Smooth muscle cell (in vitro differentiated cells): Measurements from ENCODE around the gene MAD1L1. TPM values are rescaled to one million over a fixed set of nuclear protein-coding genes. Genes with fewer than 3 reads are reported as not detected.

Experiments
- DNase-seq: peaks from one replicate; lab custom pipeline; 2025; ENCODE audit not compliant: unreplicated experiment; lab: John Stamatoyannopoulos, UW
- H2AFZ ChIP-seq: fragments of 200-600 bp; sonication (generic); 2 replicates; pipeline ENCODE4 v1.6.0; 2016; ENCODE audit warnings: antibody characterized with exemption, low read depth, mild to moderate bottlenecking
- H3F3A ChIP-seq: fragments of 200-600 bp; sonication (generic); 2 replicates; pipeline ENCODE4 v1.6.0; 2017; ENCODE audit warnings: antibody characterized with exemption, low read depth
- H3K27ac ChIP-seq: fragments of 200-600 bp; sonication (generic); 2 replicates; pipeline ENCODE4 v1.5.1; 2016; ENCODE audit warnings: low read depth, mild to moderate bottlenecking
- H3K27me3 ChIP-seq: fragments of 200-600 bp; sonication (generic); 2 replicates; pipeline ENCODE4 v1.6.1; 2016; ENCODE audit warnings: low read depth, mild to moderate bottlenecking
- H3K36me3 ChIP-seq: fragments of 200-600 bp; sonication (generic); 2 replicates; pipeline ENCODE4 v1.5.1; 2016; ENCODE audit warnings: low read depth
- H3K4me1 ChIP-seq: fragments of 200-600 bp; sonication (generic); 2 replicates; pipeline ENCODE4 v1.5.1; 2016; ENCODE audit warnings: low read depth
- H3K4me2 ChIP-seq: fragments of 200-600 bp; sonication (generic); 2 replicates; pipeline ENCODE4 v1.6.0; 2016; ENCODE audit warnings: mild to moderate bottlenecking
- H3K4me3 ChIP-seq: fragments of 200-600 bp; sonication (generic); 2 replicates; pipeline ENCODE4 v1.5.1; 2016; ENCODE audit warnings: mild to moderate bottlenecking
- H3K79me2 ChIP-seq: fragments of 200-600 bp; sonication (generic); 2 replicates; pipeline ENCODE4 v1.6.0; 2016; ENCODE audit warnings: low read depth, mild to moderate bottlenecking
- H3K9ac ChIP-seq: fragments of 200-600 bp; sonication (generic); 2 replicates; pipeline ENCODE4 v1.6.0; 2016; ENCODE audit warnings: low read depth
- H3K9me3 ChIP-seq: fragments of 200-600 bp; sonication (generic); replicated peaks from 2 replicates; pipeline ENCODE4 v1.5.1; 2016; ENCODE audit warnings: low read depth
- H4K20me1 ChIP-seq: fragments of 200-600 bp; sonication (generic); 2 replicates; pipeline ENCODE4 v1.6.0; 2016; ENCODE audit warnings: low read depth
- CTCF ChIP-seq: fragments of 200-600 bp; sonication (generic); IDR thresholded peaks from 2 replicates; pipeline ENCODE4 v1.5.1; 2017; ENCODE audit warnings: borderline replicate concordance, mild to moderate bottlenecking, antibody characterized with exemption; ENCODE audit not compliant: insufficient read depth, poor library complexity, severe bottlenecking
- WGBS: methylation state at CpG from one replicate; pipeline ENCODE4 v1.1.7; 2016; ENCODE audit warnings: low lambda C conversion rate; 5-methylcytosine and 5-hydroxymethylcytosine counted together
- polyA plus RNA-seq: library from polyadenylated mRNA; unstranded; fragments of >200 nt; fragmentation: Nextera tagmentation; extraction: Ambion mirVana; gene quantifications from 2 replicates; pipeline ENCODE4 v1.2.1, GENCODE V29; 2016
- total RNA-seq: library from RNA; depleted of rRNA; stranded (reverse); fragments of >200 nt; gene quantifications from 2 replicates; pipeline ENCODE4 v1.2.3, GENCODE V29; 2014

MAD1L1 gene
- total and polyA plus RNA-seq, 2 experiments from 2014 or later: 33.4 to 60.7 TPM

- no peaks in the 10 kb centered on the region for H3K27me3 ChIP-seq
- H3K4me2 ChIP-seq: no peak overlapping the region
- peaks cover 8% of the 10 kb centered on the region for H3K4me1 ChIP-seq
- H3F3A ChIP-seq: no peaks in the 10 kb centered on the region
- no peaks in the 10 kb centered on the region for H3K9me3 ChIP-seq
- H4K20me1 ChIP-seq: peaks cover 13% of the 10 kb centered on the region
- no peaks in the 10 kb centered on the region for H3K36me3 ChIP-seq
- H3K4me3 ChIP-seq: no peak overlapping the region
- H3K9ac ChIP-seq: no peak overlapping the region
- H2AFZ ChIP-seq: no peak overlapping the region
- 95% methylated on average over 18 of the region's 18 CpGs for WGBS
- DNase-seq: no peak
- H3K27ac ChIP-seq: no peak overlapping the region
- no peak for TF ChIP-seq CTCF
- H3K79me2 ChIP-seq: peaks cover 4% of the 10 kb centered on the region
Observed at GRCh38 chr7:2275101-2275500, 42.4 kb upstream of the MAD1L1 start.

- no peak overlapping the region for H3K4me2 ChIP-seq
- DNase-seq: no peak
- H3K4me1 ChIP-seq: peaks cover 12% of the 10 kb centered on the region
- H3K79me2 ChIP-seq: peaks cover under 1% of the 10 kb centered on the region
- no peaks in the 10 kb centered on the region for H3K9me3 ChIP-seq
- 92% methylated on average over 7 of the region's 7 CpGs for WGBS
- H4K20me1 ChIP-seq: peaks cover 8% of the 10 kb centered on the region
- H2AFZ ChIP-seq: no peak overlapping the region
- no peak overlapping the region for H3K4me3 ChIP-seq
- no peaks in the 10 kb centered on the region for H3K27me3 ChIP-seq
- TF ChIP-seq CTCF: no peak
- no peaks in the 10 kb centered on the region for H3F3A ChIP-seq
- H3K36me3 ChIP-seq: no peaks in the 10 kb centered on the region
- H3K27ac ChIP-seq: no peak overlapping the region
- no peak overlapping the region for H3K9ac ChIP-seq
Observed at GRCh38 chr7:2274666-2275065, 41.9 kb upstream of the MAD1L1 start.

- Histone ChIP-seq H3K4me2 (no peak overlapping the region), H3K27ac (no peak overlapping the region), H3K27me3 (no peaks in the 10 kb centered on the region), H3K36me3 (no peaks in the 10 kb centered on the region), H2AFZ (no peak overlapping the region), H3K79me2 (no peaks in the 10 kb centered on the region), H3F3A (no peaks in the 10 kb centered on the region), H3K9ac (no peak overlapping the region), H3K4me1 (peaks cover 16% of the 10 kb centered on the region), H4K20me1 (peaks cover 3% of the 10 kb centered on the region), H3K9me3 (no peaks in the 10 kb centered on the region), H3K4me3 (no peak overlapping the region)
- 98% methylated on average over 20 of the region's 20 CpGs for WGBS
- no peak for TF ChIP-seq CTCF
- no peak for DNase-seq
Observed at GRCh38 chr7:2273866-2274265, 41.1 kb upstream of the MAD1L1 start.

- 90% methylated on average over 8 of the region's 9 CpGs for WGBS
- H3K27ac ChIP-seq: no peak overlapping the region
- no peaks in the 10 kb centered on the region for H3K79me2 ChIP-seq
- H3K4me1 ChIP-seq: peaks cover 16% of the 10 kb centered on the region
- H3K9ac ChIP-seq: no peak overlapping the region
- no peaks in the 10 kb centered on the region for H3K27me3 ChIP-seq
- no peak for DNase-seq
- no peak overlapping the region for H3K4me2 ChIP-seq
- peaks cover 3% of the 10 kb centered on the region for H4K20me1 ChIP-seq
- no peaks in the 10 kb centered on the region for H3F3A ChIP-seq
- H2AFZ ChIP-seq: no peak overlapping the region
- no peak overlapping the region for H3K4me3 ChIP-seq
- no peaks in the 10 kb centered on the region for H3K9me3 ChIP-seq
- no peak for TF ChIP-seq CTCF
- no peaks in the 10 kb centered on the region for H3K36me3 ChIP-seq
Observed at GRCh38 chr7:2272031-2272430, 39.3 kb upstream of the MAD1L1 start.
